HG03469 (cell line): ENCODE measurements around the gene SAYSD1.

Experiments
- ATAC-seq: cut with Tn5 transposase; IDR thresholded peaks from one replicate; pipeline ENCODE4 v1.9.1; 2021; ENCODE audit warnings: mild to moderate bottlenecking, moderate library complexity, moderate number of reproducible peaks; ENCODE audit not compliant: unreplicated experiment

Gene SAYSD1

DNA sequence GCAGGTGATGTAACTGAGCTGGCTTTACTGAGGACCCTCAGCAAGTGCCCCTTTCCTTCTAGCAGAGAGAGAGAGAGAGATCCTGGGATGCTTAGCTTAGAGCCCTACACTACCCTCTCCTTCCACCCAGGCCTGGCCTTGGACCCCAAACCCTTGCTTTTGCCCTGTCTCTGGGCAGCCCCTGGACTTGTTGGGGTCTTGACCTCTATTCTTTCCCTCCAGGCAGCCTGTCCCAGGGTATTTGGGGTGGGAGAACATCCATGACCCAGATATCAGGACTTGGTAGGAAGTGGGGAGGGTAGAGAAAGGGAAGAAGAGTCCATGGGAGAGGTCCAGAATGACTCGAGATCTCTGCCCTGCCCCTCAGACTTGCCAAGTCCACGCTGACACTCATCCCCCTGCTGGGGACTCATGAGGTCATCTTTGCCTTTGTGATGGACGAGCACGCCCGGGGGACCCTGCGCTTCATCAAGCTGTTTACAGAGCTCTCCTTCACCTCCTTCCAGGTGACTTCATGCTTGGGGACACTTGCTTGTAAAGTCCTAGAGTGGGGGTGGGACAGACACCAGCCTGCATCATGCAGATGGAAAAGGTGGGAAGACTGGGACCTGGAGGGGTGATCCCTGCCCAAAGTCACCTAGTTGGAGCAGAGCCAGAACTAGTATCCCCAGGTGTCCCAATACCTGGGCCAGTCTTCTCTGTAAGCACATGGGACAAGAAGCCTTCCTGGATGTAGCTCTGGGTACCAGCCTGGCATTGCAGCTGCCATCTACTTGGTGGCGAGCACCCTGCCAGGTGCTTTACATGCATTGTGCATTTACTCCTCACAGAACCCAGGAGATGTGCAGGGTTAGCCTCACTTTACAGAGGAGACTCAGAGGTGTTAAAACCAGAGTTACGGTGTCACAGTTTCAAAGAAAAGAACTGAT lies 35.5 kb downstream of the SAYSD1 start:
- ATAC-seq = no peak

DNA sequence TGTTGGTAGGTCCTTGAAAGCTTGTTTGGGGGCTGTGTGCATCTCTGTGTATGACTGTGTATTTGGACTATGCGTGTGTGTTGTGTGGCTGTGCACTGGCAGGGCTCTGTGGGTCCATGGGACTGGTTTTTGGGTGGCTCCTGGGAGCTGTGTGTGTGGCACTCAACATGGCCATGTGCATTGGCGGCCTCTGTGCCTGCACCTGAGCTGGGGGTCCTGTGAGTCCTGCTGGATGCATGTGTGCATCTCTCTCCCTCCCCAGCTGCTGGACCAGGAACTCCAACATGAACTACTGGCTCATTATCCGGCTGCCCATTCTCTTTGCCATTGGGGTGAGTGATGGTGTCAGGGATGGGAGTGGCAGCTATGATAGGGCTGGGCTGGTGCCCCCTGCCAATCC lies 36.3 kb downstream of the SAYSD1 start:
- ATAC-seq = no peak

DNA sequence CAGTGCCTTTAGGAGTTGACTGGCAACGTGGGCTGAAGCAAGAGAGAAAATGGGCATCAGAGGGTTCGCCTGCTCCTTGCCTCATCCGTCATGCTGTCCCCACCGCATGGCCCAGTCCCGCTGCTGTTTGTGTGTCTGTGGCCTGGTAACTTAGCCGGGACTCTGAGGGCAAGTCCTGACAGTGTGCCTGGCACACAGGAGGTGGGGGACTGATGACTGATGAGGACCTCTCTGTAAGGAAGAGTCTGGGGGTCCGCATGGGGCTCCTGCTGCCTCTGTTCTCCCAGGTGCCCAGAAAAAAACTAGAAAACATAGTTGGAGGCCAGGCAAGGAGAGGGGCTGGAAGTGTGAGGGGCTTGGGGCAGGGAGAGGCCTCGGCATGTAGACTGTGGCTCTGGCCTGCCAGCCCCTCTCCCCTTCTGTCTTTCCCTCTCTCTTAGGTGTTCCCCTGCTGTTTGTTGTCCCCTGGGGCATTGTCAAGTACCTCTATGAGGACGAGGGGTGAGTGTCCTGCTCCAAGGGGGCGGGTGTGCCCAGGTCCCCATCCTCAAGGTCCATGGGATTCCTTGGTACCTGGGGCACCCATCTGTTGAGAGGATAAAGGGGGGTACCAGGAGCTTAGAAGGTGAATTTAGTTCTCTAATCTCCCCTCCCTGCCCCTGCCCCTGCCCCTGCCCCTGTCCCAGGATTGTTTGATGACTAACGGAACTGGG lies 36.9 kb downstream of the SAYSD1 start:
- no peak for ATAC-seq

DNA sequence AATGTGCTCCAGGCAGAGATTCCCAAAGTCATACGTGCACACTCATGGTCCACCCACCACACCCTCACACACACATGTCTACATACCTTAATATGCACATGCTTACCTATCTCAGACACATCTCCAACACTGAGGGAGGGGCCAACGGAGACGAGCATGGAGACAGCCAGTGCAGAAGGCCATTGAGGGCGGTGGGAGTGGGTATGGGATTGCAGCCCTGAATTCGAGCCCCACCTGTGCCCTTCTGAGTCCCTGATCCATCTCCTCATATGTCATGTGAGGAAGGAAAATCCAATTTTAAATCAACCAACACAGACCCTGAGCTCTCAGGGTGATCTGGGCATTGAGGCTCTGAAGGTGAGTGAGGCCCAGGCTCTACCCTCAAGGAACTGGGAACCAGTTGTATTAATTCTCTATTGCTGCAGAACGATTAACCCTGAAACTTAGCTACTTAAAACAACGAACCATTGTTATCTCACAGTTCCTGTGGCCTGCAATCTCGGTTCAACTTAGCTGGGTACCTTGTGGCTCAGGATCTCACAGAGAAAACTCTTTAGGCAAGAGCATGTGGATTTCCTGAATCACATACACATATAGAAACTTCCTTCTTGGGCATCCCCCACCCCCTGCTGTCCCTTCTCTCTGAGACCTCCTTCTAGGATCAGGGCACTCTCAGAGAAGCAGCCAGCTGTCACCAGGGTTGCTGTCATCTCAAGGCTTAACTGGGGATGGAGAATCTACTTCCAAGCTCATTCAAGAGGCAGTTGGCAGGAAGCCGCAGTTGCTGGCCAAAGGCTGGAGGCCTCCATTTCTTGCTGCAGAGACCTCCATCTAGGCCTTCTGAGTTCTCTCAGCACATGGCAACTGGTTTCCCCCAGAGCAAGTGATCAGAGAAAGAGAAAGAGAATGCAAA lies 38.1 kb downstream of the SAYSD1 start:
- ATAC-seq = no peak

DNA sequence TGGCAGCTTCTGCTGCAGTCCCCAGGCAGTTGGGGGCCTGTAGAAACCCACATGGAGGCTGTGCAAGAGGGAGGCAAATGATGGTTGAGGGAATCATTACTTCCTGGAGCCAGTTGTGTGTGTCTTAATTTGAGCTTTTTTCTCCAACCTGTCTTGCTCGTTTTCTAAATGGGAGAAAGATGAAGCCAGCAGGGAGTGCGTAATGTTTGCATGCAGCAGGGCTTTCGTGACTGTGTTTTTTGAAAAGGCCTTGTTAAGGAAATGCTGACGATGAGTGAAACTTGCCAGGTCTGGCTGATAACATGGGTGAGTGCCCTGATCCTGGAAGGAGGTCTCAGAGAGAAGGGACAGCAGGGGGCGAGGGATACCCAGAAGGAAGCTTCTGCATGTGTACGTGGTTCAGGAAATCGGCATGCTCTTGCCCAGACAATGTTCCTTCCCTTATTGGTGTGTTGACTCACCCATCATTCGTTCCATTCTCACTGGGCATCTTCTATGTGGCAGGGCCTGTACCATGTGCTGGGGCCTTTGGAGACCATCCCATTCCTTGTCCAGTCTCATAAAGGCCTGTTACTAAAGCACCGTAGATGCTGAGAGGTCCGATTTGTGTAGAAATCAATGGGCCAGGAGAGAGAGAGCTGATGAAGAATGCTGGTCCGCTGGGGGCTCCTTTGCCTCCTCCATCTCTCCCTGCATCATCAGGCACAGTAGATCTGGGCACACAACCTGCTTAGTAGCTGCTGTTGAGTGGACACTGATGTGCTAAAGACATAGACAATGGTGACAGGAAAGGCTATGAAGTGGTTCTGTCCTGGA lies 39.0 kb downstream of the SAYSD1 start:
- no peak for ATAC-seq

DNA sequence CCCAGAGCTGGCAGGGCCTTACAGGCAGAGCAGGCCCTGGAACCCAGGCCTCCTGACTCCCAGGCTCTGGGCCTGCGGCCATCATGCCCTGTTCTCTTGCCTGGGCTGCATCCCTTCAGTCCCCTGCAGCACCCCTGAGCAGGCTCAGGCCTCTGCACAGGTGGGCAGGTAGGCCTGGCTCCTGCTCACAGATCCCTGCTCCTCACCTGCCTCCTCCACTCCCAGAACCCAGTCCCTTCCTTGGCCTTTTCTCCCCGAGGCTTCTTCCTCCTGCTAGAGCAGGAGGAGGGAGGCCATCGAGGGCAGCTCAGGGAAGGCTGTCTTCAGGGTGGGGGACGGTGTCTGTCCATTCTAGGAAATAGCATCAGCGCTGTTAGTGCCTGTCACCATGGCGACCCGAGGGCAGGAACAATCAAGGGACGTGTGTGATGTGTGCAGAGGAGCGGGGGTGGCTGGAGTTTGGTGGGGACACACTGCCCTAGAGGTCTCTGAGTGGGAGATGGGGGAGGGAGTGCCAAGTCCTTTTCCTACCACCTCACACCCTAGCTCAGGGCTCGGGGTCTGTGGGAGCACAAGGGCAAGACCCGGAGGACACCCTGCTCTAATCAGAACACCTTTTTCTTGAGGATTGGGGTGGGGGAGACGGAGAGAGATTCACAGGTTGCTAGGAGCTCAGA lies 39.8 kb downstream of the SAYSD1 start:
- ATAC-seq = no peak

DNA sequence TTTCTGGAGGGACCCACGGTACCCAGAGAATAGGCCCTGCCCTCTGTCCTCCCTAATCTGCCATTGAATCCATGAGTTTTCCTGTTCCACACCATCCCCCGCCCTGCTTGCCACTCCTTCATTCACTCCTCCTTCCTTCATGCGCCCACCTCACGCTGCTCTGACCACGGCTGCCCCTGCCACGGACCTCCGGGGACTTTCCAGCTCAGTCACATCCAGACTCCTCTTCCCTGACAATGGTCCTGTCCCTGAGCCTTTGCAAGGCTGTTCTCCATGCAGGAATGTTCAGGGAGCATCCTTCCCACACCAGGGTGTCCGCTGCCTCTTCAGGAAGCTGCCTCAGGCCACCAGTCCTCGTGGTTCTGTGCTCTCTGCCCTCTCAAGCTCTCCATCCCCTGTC lies 40.5 kb downstream of the SAYSD1 start:
- ATAC-seq = no peak

DNA sequence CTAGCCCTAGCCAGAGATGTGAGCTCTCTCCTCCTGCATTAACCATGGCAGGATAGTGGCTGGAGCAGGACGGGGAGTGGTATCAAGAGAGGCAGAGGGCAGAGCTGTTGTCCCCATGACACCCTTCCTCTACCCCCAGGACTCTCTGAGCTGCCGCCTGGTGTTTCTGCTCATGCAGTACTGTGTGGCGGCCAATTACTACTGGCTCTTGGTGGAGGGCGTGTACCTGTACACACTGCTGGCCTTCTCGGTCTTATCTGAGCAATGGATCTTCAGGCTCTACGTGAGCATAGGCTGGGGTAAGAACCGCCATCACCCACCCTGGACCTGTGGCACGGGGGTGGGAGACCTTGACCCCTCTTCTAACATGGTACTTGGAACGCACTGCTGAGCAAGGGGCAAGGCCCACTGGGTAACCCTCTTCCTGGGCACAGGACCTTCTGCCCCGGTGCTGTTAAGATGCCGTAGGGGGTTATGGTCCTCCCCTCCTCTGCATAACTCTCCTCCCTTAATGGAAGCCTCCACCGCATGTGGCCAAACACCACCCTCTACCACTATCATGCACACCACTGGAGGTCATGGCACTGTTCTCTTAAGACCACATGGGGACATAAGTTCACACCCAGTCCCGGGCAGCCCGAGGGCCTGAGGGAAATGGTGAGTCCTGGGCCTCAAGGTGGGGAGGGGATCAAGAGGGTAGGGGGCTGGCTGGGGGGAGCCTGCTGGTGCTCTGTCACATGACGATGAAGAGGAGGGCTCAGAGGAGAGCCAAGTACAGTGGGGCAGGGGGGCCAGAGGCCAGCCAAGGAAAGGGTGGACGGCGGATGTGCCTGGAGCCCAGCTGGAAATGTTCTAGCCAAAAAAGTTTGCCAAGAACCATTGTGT lies 41.3 kb downstream of the SAYSD1 start:
- ATAC-seq = no peak

DNA sequence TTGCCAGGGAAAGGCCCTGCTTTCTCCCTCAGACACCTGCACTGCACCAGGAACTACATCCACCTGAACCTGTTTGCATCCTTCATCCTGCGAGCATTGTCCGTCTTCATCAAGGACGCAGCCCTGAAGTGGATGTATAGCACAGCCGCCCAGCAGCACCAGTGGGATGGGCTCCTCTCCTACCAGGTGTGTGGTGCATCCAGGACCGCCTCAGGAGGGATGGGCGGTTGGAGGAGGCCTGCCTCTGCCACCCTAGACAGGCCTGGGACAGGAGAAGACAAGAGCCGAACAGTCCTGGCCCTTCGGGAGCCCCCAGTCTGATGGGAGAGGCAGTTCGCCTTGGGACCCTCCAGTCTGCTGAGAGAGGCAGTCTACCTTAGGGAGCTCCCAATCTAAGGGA lies 42.2 kb downstream of the SAYSD1 start:
- no peak for ATAC-seq

DNA sequence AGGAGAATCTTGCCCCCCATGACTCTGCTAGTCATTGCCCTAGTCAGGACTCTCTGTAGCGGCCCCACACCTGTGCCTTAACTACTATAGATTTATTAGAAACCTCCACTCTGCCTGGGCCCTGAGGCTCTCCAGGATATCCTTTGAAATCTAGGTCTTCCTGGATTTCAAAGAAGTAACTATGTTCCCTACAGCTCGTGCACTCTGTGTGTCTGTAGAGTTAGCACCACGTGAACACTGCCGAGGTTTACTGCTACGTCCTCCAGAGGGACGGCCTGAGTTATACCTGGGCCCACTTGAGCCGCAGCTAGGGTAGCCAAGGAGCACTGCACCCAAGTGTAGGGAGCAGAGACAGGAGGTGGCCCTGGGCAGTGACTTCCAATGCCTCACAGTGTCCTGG lies 46.6 kb downstream of the SAYSD1 start:
- ATAC-seq = no peak

DNA sequence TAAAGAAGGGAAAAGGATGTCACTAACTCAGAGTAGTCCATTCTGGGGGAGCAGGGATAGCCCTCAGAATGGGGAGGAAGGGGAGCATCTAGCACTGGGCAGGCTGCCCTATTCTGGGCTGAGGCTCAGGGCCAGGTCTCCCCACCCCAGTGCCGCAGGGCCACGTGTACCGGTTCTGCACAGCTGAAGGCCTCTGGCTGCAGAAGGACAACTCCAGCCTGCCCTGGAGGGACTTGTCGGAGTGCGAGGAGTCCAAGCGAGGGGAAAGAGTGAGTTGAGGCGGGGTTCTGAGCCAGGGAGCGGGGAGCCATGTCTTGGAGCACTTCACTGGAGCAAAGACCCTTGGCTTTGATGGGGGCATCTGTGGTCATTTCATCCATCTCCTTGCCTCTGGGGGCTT lies 49.4 kb downstream of the SAYSD1 start:
- ATAC-seq = no peak

DNA sequence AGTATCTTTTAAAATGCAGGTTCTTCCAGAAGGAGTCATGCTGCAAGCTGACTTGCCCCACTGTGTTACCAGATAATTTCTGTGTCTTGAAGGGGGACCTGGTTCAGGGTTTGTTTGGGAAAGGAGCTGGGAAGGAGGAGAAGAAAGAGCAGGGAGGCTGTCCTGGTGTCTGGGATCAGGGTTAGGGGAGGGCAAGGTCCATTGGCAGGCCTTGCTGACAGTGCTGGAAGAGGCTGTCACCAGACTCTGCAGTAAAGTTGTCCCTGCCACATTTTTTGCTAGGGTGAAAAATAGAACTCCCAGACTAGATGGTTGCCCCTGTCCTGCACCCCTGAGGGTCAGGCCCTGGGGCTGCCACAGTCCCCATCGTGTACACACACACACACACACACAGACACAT lies 51.5 kb downstream of the SAYSD1 start:
- no peak for ATAC-seq

DNA sequence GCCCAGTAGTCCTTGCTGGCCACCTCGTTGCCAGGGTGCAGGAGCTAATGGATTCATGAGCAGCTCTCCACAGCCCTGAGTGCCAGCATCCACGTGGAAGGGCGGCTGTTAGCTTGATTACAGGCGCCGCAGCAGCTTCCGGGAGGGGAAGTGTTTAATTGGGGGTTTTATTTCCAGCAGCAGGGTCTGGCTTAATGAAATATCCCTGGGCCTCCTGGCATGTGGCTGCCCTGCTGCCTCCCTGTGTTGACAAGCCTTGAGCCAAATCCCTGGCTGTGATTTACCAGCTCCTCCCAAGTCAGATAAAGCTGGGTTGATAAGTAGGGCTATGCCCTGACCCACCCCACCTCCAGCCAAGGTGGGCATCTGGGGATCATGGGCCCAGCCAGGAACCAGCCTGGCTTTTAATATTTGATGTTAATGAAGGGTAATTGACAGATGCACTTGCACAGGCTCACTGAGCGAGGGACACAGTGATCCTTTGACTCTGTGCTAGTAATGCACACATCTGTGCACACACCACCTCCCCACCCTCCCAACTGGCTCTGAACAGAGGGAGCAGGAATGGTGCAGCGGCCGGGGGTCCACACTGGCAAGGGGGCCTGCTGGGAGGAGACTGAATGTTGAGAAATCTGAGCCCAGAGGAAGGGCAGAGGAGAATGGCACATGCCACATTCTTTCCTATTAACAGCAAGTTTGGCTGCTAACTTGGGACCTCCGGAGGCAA lies 52.8 kb downstream of the SAYSD1 start:
- ATAC-seq = no peak

DNA sequence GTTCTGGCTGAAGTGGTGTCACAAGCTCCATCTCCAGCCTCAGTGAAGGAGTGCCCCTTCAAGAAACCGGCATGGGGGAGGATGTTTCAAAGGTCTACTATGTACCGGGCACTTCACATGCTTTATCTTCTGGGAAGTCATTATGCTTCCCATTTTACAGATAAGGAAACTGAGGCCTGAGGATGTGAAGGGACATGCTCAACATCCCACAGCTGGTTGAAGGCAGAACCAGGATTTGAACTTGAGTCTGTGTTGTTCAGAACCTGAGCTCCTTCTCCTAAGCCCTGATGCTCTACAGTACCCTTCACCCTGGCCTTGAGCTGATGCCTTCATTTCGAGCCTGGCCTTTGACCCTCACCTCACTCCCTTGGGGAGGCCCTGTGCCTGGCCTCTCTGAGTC lies 53.4 kb downstream of the SAYSD1 start:
- no peak for ATAC-seq

DNA sequence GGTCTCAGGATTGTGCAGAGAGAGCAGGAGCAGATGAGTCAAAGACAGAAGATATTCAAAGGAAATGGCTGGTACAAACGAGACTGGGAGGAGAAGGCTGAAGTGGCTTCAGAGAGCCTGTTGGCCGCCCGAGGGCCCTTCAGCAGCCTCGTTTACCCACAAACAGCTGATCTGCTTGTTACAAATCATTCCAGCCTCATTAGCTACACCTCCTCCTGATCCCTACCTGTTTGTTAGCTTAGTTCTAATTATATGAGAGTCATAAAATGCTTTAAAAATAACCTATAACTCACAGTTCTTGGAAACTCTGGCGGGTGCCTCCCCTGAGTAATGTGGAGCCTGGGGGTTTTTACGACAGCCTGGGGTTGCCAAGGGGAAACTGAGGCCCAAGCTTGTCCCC lies 53.8 kb downstream of the SAYSD1 start:
- ATAC-seq = no peak

DNA sequence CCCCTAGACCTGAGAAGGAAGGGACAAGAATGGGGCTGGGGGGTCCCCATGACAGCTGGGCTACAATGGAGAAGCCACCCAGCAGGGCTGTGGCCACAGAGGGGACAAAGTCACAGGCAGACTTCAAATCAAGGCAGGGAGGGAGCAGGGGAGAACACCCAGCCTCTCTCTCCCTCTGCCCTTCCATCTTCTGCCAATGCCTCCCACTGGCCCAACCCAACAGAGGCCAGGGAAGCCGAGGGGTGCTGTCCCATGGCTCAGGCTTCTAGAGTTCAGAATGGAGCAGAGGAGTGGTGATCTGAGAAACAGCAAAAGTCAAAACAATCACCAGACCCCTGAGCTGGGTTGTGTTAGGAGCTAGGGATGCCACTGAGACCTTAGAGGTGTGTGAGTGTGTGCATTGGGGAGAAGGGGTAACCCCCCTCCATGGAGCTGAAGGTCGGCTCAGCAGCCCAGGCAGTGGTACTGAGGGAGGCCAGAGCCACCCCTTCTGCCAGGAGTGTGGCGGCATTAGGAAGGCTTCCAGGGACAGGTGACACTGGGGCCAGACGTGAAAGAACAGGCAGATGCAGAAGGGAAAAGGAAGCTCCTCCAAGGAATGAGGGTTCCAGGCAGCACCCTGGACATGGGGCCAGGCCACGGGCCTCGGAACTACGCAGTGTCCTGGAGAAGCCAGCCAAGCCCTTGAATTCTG lies 54.4 kb downstream of the SAYSD1 start:
- ATAC-seq = no peak

DNA sequence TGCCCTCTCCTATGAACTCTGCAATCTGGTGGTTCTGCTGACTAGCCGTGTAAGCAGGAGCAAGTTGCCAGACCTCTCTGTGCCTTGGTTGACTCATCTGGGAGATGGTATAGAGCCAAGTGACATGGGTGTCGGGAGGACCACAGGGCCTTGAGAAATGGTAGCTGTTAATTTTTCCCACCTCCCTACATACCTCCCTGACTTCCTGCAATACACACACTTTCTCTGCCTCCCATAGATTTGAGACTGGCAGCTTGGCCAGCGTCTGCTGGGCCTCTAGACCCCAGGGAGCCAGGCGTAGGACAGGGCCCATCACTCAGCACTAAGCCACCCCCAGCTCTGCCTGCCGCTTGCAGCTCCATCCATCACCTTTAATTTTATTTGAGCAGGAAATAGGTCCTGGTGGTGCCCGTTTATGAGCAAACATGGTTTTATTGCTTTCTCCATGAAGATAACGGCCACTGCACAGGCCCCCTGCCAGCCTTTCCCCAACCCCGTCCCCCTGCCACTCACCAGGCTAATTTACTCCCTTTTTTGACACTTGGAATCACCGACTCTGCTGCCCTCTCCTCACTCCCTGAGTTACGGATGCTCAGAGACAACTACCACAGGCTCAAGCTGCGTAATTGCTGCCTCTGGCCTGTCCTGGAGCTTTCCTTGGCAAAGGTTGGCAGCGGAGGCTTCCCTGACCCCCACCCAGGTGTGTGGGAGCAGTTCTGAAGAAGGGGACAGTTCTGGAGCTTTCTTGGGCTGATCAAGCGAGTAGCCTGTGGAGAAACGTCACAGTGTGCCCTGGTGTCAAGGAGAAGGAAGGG lies 55.3 kb downstream of the SAYSD1 start:
- no peak for ATAC-seq
